Measurements from ENCODE around the gene STK38. TPM values are rescaled to one million over a fixed set of nuclear protein-coding genes. Genes with fewer than 3 reads are reported as not detected.

The STK38 gene
- total RNA-seq, 1 experiment from 2014 or later: 24.2 TPM

DNA sequence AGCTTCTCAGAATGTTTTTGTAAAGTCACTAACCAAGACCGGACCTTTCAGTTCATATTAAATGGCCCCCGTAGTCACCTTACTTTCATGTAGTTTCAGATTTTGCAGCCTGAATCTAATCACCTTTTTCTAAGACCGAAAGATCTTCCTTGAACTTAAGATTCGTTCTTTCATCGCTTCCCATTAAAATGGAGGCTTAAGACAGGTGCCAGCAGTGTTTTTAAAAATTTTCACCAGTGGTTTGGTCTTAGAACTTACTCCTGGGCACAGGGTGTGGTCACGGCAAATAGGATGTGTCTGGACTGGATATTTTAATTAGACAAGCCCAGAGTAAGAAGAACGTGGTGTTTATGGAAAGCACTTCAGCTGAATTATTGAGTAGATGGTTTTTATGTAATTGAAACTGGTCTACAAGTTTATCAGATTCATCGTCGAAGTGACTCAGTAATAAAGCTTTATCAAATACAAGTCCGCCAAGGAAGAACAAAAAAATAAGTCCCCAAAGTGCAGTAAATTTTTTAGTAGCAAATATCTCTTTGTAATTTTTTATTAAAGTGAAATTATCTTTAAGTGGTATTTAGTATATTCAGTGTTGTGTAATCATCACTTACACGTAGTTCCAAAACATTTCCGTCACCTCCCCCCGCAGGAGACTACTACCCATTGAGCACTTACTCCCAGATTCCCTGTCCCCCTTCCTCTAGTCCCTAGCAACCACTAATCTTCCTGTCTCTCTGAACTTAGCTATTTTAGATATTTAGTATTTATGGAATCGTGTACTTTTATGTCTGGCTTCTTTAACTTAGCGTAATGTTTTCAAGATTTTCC, 47.8 kb upstream of the STK38 start:
- DNase-seq (ENCODE audit: low spot score): peak; percentile 64
- no TSS peak for BruUV-seq (replicated peaks)

GRCh38 chr6:36594029-36594815, 46.9 kb upstream of the STK38 start, which contains the start of gene SRSF3:
Gene SRSF3 (plus strand): TSS chr6:36594362. CDS start chr6:36596763, 2,401 bp downstream.
- H3K27ac ChIP-seq (ENCODE audit: low read depth, low read length, poor library complexity, severe bottlenecking): peak within 1 kb of the TSS; percentile 99
- H3K4me3 ChIP-seq (ENCODE audit: low read depth, low read length, poor library complexity, severe bottlenecking): peak within 1 kb of the TSS; percentile 73
- intact Hi-C loops (cut with micrococcal nuclease; ENCODE audit: unreplicated experiment): no loop called here
- peaks cover 20% of the 10 kb centered on the region for H3K4me1 ChIP-seq (ENCODE audit: insufficient read depth, low read length, poor library complexity, severe bottlenecking)
- H3K27me3 ChIP-seq (replicated peaks; ENCODE audit: insufficient read depth, low read depth, low read length, poor library complexity): no peaks in the 10 kb centered on the region
- TF ChIP-seq CTCF (conservative IDR thresholded peaks at IDR 0.05; ENCODE audit: low read depth, low read length) (peak; percentile 46), EZH2 (IDR thresholded peaks at IDR 0.05; ENCODE audit: borderline replicate concordance, low read depth, low read length, poor library complexity, severe bottlenecking) (no peak)
- DNase-seq (ENCODE audit: low spot score): peak; percentile 98
- TSS peak; percentile 64 for BruUV-seq (replicated peaks)
- peaks cover 40% of the 10 kb centered on the region for H3K36me3 ChIP-seq (ENCODE audit: insufficient read depth, low read length, poor library complexity, severe bottlenecking)
- no peaks in the 10 kb centered on the region for H3K9me3 ChIP-seq (ENCODE audit: low read depth, low read length, poor library complexity, severe bottlenecking)
- CTCF ChIA-PET: no interaction called here
- POLR2A ChIA-PET (ENCODE audit: low non-redundant PET): interaction anchor here (0.6 to 0.7 kb wide), 3 partner anchors 12 to 616 kb away, joined by 3 to 5 read pairs (median 5); no protein-coding TSS in a partner anchor

More for the DNA sequence above, 47.8 kb upstream of the STK38 start:
- peak overlapping the region; percentile 73 for H3K4me3 ChIP-seq (ENCODE audit: low read depth, low read length, poor library complexity, severe bottlenecking)
- H3K9me3 ChIP-seq (ENCODE audit: low read depth, low read length, poor library complexity, severe bottlenecking): no peaks in the 10 kb centered on the region
- H3K36me3 ChIP-seq (ENCODE audit: insufficient read depth, low read length, poor library complexity, severe bottlenecking): peaks cover 48% of the 10 kb centered on the region
- ChIA-PET CTCF (no interaction called here), POLR2A (ENCODE audit: low non-redundant PET) (interaction anchor here (0.6 to 0.7 kb wide), 3 partner anchors 11 to 615 kb away, joined by 3 to 5 read pairs (median 5); no protein-coding TSS in a partner anchor)
- no peak for TF ChIP-seq EZH2 (IDR thresholded peaks at IDR 0.05; ENCODE audit: borderline replicate concordance, low read depth, low read length, poor library complexity, severe bottlenecking)
- no peak for TF ChIP-seq CTCF (conservative IDR thresholded peaks at IDR 0.05; ENCODE audit: low read depth, low read length)
- H3K27ac ChIP-seq (ENCODE audit: low read depth, low read length, poor library complexity, severe bottlenecking): peak overlapping the region; percentile 99
- intact Hi-C loops (cut with micrococcal nuclease; ENCODE audit: unreplicated experiment): loop anchor here (5.0 kb wide), 1 partner anchor 153 kb away; the partner anchor contains the start of genes KCTD20 and PXT1
- peaks cover 28% of the 10 kb centered on the region for H3K4me1 ChIP-seq (ENCODE audit: insufficient read depth, low read length, poor library complexity, severe bottlenecking)
- no peaks in the 10 kb centered on the region for H3K27me3 ChIP-seq (replicated peaks; ENCODE audit: insufficient read depth, low read depth, low read length, poor library complexity)

DNA sequence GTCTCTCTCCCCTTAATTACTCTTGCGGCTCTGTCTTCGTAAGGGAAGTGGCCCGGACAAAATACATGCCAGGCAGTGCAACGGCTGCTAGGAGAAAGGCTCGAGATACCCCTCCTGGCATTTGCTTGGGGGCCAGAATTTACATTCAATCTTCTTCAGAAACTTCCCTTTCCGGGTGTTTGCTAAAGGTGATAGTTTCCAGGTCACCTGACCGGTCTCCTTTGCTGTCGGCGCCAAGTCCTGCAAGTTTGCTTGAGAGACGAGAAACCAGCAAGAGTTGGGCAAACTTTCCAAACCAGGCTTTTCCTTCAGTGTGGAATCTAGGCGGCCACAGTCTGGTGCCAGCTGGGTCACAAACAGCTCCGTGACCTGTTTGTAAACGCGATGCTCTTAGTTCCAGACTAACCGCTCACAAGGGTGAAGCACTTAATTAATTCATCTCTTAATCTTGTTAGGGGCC, 46.3 kb upstream of the STK38 start:
- ChIA-PET CTCF (no interaction called here), POLR2A (ENCODE audit: low non-redundant PET) (no interaction called here)
- H3K27me3 ChIP-seq (replicated peaks; ENCODE audit: insufficient read depth, low read depth, low read length, poor library complexity): no peaks in the 10 kb centered on the region
- TSS peak; percentile 83 for BruUV-seq (replicated peaks)
- H3K4me1 ChIP-seq (ENCODE audit: insufficient read depth, low read length, poor library complexity, severe bottlenecking): peaks cover 14% of the 10 kb centered on the region
- TF ChIP-seq CTCF (conservative IDR thresholded peaks at IDR 0.05; ENCODE audit: low read depth, low read length): no peak
- TF ChIP-seq EZH2 (IDR thresholded peaks at IDR 0.05; ENCODE audit: borderline replicate concordance, low read depth, low read length, poor library complexity, severe bottlenecking): no peak
- peaks cover 34% of the 10 kb centered on the region for H3K36me3 ChIP-seq (ENCODE audit: insufficient read depth, low read length, poor library complexity, severe bottlenecking)
- H3K27ac ChIP-seq (ENCODE audit: low read depth, low read length, poor library complexity, severe bottlenecking): peak overlapping the region; percentile 99
- peak; percentile 51 for DNase-seq (ENCODE audit: low spot score)
- intact Hi-C loops (cut with micrococcal nuclease; ENCODE audit: unreplicated experiment): no loop called here
- H3K9me3 ChIP-seq (ENCODE audit: low read depth, low read length, poor library complexity, severe bottlenecking): no peaks in the 10 kb centered on the region
- H3K4me3 ChIP-seq (ENCODE audit: low read depth, low read length, poor library complexity, severe bottlenecking): peak overlapping the region; percentile 73

Data from A673 (cell line).